Activated CD4-positive, alpha-beta memory T cell treated with anti-CD3 and anti-CD28 coated beads for 36 hours (primary cell): ENCODE data around the gene HPCAL1. TPM values are rescaled to one million over a fixed set of nuclear protein-coding genes. Genes with fewer than 3 reads are reported as not detected.
A peak's percentile ranks its signal among the peaks of the same experiment; 100 is the strongest.
"Not testable (repeated sequence)": the region's sequence is repeated elsewhere in the genome, so short reads cannot be mapped to it uniquely, and the experiment has no call there.

Experiments
- CTCF ChIA-PET: fragments of 350-600 bp; sonication (Branson Sonifier 250); formaldehyde crosslinking; loops from one replicate; lab custom pipeline; 2021; ENCODE audit warnings: antibody characterized with exemption, inconsistent platforms; lab: Charles Lee
- POLR2A ChIA-PET: fragments of 350-600 bp; sonication (Branson Sonifier 250); formaldehyde crosslinking; loops from one replicate; lab custom pipeline; 2021; ENCODE audit warnings: antibody characterized with exemption; lab: Charles Lee
- DNase-seq: peaks from one replicate; pipeline ENCODE4 v3.0.0-alpha.2; 2020
- H3K27ac Mint-ChIP-seq: one replicate; pipeline ENCODE4 v1.8.0; 2021; ENCODE audit warnings: mixed read lengths
- H3K27me3 Mint-ChIP-seq: one replicate; pipeline ENCODE4 v1.8.0; 2021; ENCODE audit warnings: mixed read lengths
- H3K36me3 Mint-ChIP-seq: one replicate; pipeline ENCODE4 v1.8.0; 2021; ENCODE audit warnings: mixed read lengths
- H3K4me1 Mint-ChIP-seq: one replicate; pipeline ENCODE4 v1.8.0; 2021; ENCODE audit warnings: low read depth, mixed read lengths
- H3K4me3 Mint-ChIP-seq: one replicate; pipeline ENCODE4 v1.8.0; 2021; ENCODE audit warnings: mild to moderate bottlenecking, mixed read lengths
- H3K9me3 Mint-ChIP-seq: one replicate; pipeline ENCODE4 v1.8.0; 2021; ENCODE audit warnings: mixed read lengths
- intact Hi-C: fragments of 100-400 bp; cut with micrococcal nuclease; formaldehyde crosslinking; loops from one replicate; pipeline ENCODE4 v1.15.1; 2023
- total RNA-seq, 2 experiments: library from RNA; stranded (reverse); gene quantifications; one replicate each; pipeline ENCODE4 v1.2.3, GENCODE V29; 2021

HPCAL1 gene
- total RNA-seq, 2 experiments from 2014 or later: 82.2 to 82.6 TPM

DNA sequence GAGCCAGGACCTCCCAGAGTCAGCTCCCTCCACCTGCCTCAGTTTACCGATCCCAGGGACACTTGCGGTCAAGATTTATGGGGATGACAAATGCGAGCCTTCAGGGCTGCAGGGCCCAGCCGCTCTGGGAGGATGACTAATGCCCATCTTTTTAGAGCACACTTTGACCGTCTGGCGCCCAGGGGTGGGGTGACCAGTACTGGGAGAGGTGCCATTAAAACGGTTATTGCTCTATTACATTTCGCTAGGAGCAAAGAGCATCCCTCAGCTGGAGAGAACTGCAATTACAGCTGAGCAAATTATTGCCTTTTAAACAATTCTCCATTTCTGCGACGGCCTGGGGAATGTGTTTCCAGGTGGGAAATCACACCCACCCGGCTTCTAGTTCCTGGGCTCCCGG lies 42.6 kb upstream of the HPCAL1 start:
- H3K4me1 Mint-ChIP-seq: no peaks in the 10 kb centered on the region
- intact Hi-C loops: no loop called here
- no peaks in the 10 kb centered on the region for H3K9me3 Mint-ChIP-seq
- H3K27ac Mint-ChIP-seq: no peak overlapping the region
- H3K4me3 Mint-ChIP-seq: no peak overlapping the region
- H3K36me3 Mint-ChIP-seq: no peaks in the 10 kb centered on the region
- ChIA-PET POLR2A (no interaction called here), CTCF (interaction anchor here (1.0 kb wide), 1 partner anchor 175 kb away, joined by 3 read pairs; no protein-coding TSS in a partner anchor)
- no peaks in the 10 kb centered on the region for H3K27me3 Mint-ChIP-seq
- DNase-seq: no peak

DNA sequence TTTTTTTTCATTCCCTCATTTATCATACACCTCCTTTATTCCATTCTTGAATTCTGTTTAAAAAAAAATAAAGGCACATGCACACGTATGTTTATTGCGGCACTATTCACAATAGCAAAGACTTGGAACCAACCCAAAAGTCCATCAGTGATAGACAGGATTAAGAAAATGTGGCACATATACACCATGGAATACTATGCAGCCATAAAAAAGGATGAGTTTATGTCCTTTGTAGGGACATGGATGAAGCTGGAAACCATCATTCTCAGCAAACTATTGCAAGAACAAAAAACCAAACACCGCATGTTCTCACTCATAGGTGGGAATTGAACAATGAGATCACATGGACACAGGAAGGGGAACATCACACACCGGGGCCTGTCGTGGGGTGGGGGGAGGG lies 39.2 kb upstream of the HPCAL1 start:
- H3K9me3 Mint-ChIP-seq, CTCF ChIA-PET, intact Hi-C loops, POLR2A ChIA-PET, H3K4me3 Mint-ChIP-seq, H3K27me3 Mint-ChIP-seq, DNase-seq, H3K36me3 Mint-ChIP-seq, H3K27ac Mint-ChIP-seq, H3K4me1 Mint-ChIP-seq: not testable (repeated sequence)

DNA sequence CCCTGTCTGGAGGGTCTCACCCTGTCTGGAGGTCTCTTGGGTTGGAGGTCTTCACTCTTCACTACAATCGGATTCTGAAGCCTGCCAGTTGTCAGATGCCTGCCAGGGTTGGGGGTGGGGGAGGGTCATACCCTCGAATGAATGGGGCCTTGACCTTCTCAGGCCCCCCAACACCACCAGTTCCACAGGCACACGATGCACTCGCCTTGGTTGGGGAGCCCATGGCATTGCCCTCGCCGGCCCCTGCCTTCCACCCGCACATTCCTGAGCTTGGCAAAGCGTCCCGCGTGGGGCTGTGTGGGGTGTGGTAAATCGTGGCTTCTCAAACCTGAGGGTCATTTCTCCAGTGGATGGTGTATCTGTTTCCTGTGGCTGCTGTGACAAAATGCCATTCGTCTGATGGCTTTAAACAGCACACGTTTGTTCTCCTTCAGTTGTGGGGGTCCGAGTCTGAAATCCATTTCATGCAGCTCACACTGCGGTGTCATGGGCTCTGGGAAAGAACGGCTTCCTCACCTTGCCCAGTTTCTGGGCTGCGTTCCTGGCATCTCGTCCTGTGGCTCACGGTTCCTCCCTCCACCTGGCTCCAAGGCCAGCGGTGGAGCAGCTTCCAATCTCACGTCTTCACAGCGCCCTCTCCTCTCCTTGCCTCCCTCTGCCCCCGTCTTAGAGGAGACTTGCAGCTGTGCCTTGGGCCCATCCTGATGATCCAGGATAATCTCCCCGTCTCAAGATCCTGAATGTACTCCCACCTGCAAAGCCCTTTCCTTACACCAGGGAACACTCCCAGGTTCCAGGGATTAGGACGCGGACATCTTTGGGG lies 38.0 kb upstream of the HPCAL1 start:
- Mint-ChIP-seq H3K36me3 (no peaks in the 10 kb centered on the region), H3K4me3 (no peak overlapping the region), H3K9me3 (no peaks in the 10 kb centered on the region), H3K27me3 (no peaks in the 10 kb centered on the region), H3K4me1 (no peaks in the 10 kb centered on the region), H3K27ac (no peak overlapping the region)
- DNase-seq: no peak
- intact Hi-C loops: no loop called here
- POLR2A ChIA-PET: no interaction called here
- CTCF ChIA-PET: no interaction called here

DNA sequence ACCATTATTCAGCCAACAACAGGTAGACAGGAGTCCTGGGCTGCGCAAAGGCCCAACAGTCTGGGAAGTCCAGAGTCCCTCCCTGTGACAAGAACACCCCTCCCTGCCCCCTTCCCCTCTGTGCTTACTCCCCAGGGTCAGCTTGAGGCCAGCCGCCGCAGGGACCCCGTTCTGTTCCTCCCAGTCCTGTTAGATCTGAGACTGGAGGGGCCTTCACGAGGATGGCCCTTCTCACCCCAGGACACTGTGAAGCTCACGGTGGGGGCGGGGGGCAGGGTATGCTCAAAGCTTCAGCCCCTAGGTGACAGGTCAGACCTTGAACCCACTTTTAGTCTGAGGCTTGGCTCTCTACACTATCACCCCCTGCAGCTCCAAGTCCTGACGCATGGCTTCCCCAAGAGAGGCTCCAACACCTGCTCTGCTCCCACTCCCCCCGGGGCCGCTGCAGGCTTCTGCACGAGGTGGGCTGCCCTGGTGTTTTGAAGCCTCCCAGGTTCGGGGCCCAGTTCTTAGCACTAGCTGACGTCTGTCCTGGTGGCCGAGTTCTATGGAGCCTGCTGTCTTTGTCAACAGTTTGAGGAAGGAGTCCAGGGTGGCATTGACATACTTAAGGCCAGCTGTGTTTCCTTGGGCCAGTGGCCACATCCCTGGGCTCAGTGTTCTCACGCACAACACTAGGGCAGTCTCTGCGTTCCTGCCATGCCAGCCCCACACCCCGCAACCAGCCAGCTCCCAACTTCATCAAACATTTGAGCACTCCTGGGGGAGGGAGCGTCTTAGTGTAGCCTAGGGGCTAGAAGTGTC lies 37.2 kb upstream of the HPCAL1 start:
- CTCF ChIA-PET: no interaction called here
- Mint-ChIP-seq H3K9me3 (no peaks in the 10 kb centered on the region), H3K27ac (no peak overlapping the region), H3K27me3 (no peaks in the 10 kb centered on the region), H3K36me3 (no peaks in the 10 kb centered on the region), H3K4me3 (no peak overlapping the region), H3K4me1 (peaks cover 2% of the 10 kb centered on the region)
- no peak for DNase-seq
- intact Hi-C loops: no loop called here
- POLR2A ChIA-PET: no interaction called here

DNA sequence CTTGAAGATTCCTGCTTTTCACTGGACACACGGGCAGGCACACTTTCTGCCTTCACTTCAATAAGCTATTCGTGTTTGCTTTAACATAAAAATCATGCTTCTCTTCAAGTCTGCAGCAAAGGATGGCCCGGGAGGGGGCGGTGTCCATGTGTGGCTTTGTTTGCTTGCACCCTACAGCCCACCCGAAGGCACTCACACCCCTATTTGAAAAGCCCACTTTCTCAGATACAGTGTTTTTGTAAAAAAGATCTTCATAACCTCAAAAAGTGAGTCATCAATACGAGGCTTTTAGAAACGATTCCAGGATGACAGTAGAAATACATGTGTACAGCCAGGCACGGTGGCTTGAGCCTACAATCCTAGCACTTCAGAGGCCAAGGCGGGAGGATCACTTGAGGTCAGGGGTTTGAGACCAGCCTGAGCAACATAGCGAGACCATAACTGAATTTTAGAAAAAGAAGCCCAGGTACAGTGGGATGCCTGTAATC lies 36.5 kb upstream of the HPCAL1 start:
- Mint-ChIP-seq H3K27ac (no peak overlapping the region), H3K27me3 (no peaks in the 10 kb centered on the region), H3K9me3 (no peaks in the 10 kb centered on the region), H3K36me3 (no peaks in the 10 kb centered on the region), H3K4me1 (peaks cover 9% of the 10 kb centered on the region), H3K4me3 (no peak overlapping the region)
- intact Hi-C loops: no loop called here
- POLR2A ChIA-PET: no interaction called here
- CTCF ChIA-PET: no interaction called here
- DNase-seq: no peak

DNA sequence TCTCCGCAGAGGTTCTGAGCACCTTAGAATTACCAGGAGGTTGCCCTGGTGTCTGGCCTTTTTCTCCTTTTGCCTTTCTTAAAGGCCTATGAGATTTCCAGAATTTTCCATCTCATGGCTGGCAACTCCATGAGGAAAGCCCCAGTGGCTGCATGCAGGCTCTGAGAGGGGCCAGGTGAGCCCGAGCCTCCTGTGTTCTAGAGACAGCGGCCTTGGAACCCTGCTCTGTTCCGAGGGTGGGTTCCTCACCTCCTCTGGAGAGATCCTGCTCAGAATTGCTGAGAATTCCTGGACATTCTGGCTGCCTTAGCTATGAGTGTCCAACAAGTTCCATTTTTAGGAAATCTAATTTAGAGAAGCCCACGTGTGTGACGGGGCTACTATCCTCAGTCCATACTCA lies 35.7 kb upstream of the HPCAL1 start:
- POLR2A ChIA-PET: no interaction called here
- Mint-ChIP-seq H3K9me3 (no peaks in the 10 kb centered on the region), H3K36me3 (no peaks in the 10 kb centered on the region), H3K4me1 (peaks cover 10% of the 10 kb centered on the region), H3K27me3 (no peaks in the 10 kb centered on the region), H3K27ac (no peak overlapping the region), H3K4me3 (no peak overlapping the region)
- CTCF ChIA-PET: no interaction called here
- DNase-seq: no peak
- intact Hi-C loops: no loop called here

DNA sequence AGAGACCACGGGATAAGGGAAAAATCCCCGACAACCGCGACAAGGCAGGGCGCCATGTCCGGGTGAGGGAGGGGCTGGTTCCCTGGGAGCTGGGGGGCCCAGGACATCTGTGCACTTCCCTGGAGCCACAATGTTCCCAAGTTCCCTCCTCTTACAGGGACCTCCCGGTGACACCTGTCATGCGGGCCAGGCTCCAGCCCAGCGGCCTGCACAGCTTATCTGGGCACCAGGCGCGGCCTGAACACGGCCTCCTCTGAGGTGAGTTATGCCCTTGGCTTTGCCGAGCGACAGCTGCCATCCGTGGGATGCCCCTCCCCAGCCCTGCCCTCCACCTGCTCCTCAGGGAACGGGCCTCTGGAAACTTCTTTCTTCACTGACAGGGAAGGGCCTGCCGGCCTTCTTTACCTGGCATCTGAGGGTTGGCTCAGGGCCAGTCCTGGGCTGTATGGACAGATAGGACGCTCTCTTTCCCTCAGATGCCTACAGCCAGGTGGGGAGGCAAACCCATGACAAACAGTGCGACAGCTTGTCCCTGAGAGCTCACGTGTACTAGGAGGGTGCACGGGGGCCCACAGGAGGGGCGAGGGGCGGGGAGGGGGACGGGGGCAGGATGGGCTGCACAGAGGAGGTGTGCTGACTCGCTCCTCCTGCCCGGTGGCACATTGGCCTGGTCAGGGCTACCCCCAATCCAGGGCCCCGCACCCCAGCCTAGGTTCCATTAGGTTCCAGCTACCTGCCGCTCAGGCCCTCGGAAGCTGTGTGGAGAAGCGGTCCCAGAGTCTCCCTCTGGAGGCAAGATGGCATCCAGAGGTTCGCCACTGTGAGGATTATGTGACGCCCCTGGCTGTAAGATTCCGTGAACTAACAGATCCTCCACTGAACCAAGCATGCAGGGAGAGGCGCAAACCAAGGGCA lies 34.9 kb upstream of the HPCAL1 start:
- Mint-ChIP-seq H3K36me3 (no peaks in the 10 kb centered on the region), H3K27me3 (no peaks in the 10 kb centered on the region), H3K27ac (no peak overlapping the region), H3K4me1 (peaks cover 10% of the 10 kb centered on the region), H3K9me3 (no peaks in the 10 kb centered on the region), H3K4me3 (no peak overlapping the region)
- DNase-seq: no peak
- intact Hi-C loops: no loop called here
- ChIA-PET CTCF (no interaction called here), POLR2A (no interaction called here)

DNA sequence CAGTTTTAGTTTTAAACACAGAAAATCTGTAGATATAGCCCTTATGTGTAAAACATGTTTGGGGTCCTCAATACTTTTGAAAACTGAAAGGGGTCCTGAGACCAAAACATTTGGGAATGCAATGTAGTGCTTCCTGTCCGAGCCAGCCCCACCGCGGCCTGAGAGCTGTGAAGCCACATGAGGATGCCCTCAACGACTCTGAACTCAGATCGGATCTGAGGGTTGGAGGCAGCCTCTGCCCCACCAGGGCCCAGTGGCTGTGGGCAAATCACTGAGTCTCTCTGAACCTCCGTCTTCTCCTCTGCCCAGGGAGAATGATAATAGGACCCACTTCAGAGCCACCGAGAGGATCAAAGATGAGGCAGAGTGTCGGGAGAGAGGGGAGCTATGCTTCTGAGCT lies 33.4 kb upstream of the HPCAL1 start:
- Mint-ChIP-seq H3K27ac (no peak overlapping the region), H3K4me1 (peaks cover 10% of the 10 kb centered on the region), H3K27me3 (no peaks in the 10 kb centered on the region), H3K4me3 (no peak overlapping the region), H3K36me3 (no peaks in the 10 kb centered on the region), H3K9me3 (no peaks in the 10 kb centered on the region)
- DNase-seq: no peak
- intact Hi-C loops: no loop called here
- POLR2A ChIA-PET: no interaction called here
- CTCF ChIA-PET: interaction anchor here (1.0 to 2.9 kb wide), 2 partner anchors 140 to 166 kb away, joined by 3 to 37 read pairs; no protein-coding TSS in a partner anchor

DNA sequence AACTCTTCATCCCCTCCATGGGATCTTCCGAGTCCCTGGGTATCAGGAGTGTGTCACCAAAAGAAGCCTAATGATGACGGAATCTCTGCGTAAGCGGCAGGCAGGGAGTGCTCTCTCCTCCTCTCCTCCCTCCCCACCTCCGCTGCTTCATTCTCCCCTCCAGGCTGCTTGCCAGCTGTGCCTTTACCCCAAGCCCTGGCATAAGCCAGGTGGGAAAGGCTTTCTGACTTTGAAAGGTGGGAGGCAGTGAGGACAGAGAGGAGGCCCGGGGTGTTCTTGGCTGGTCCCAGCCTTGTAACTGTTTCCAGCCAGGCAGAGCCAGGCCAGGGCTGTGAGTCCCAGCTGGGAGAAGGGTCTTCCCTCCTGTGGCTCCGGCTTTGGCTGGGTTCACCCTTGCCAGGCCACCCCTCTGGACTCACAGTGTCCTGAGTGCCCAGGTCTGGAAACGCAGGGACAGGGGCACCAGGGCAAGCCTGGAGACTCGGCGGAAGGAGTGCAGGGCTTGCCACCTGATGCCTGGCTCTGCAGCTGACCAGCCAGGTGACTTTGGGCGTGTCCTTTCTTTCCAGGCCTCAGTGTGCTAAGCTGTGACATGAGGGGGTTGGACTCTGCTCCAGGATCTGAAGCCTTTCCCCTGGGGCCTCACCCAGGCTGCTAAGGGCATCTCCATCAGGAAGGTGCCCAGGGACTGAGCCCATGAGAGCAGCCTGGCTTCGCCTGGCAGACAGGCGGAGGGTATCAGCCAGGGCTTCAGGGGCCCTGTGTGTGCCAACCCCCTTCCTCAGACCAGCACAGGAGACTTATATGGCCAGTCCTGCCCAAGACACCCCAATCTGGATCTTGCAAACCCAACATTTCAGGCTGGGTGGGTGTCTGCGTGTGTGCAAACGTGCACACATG lies 32.7 kb upstream of the HPCAL1 start:
- Mint-ChIP-seq H3K36me3 (no peaks in the 10 kb centered on the region), H3K27ac (no peak overlapping the region)
- CTCF ChIA-PET: interaction anchor here (0.6 to 2.9 kb wide), 4 partner anchors 140 to 1917 kb away, joined by 3 to 37 read pairs (median 4); no protein-coding TSS in a partner anchor

DNA sequence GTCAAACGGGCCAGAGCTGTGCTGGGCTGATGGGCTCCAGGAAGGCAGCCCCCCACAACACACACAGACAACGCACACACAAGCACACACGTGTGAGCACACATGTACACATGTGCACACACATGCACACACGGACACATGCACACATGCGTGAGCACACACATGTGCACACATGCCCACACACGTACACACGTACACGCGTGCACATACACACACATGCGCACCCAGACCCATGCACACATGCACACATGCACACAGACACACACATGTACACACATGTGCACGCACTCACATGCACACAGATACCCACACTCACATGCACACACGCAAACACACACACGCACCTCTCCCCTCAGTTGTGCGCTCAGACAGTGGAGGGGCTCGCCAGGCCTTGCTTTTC lies 31.2 kb upstream of the HPCAL1 start:
- intact Hi-C loops: loop anchor here (5.0 kb wide), 1 partner anchor 61 kb away; no protein-coding TSS in a partner anchor
- Mint-ChIP-seq H3K4me1 (peaks cover 10% of the 10 kb centered on the region), H3K36me3 (no peaks in the 10 kb centered on the region), H3K9me3 (no peaks in the 10 kb centered on the region), H3K27ac (peak overlapping the region; percentile 19), H3K4me3 (no peak overlapping the region), H3K27me3 (no peaks in the 10 kb centered on the region)
- ChIA-PET POLR2A (no interaction called here), CTCF (interaction anchor here (0.9 to 2.9 kb wide), 3 partner anchors 138 to 163 kb away, joined by 4 to 37 read pairs (median 6); no protein-coding TSS in a partner anchor)
- peak; percentile 7 for DNase-seq

More for the DNA sequence above, 32.7 kb upstream of the HPCAL1 start:
- H3K4me3 Mint-ChIP-seq: no peak overlapping the region
- no peak for DNase-seq
- no peaks in the 10 kb centered on the region for H3K27me3 Mint-ChIP-seq
- POLR2A ChIA-PET: no interaction called here
- H3K9me3 Mint-ChIP-seq: no peaks in the 10 kb centered on the region
- intact Hi-C loops: loop anchor here (1.0 to 5.0 kb wide), 3 partner anchors 62 to 165 kb away; no protein-coding TSS in a partner anchor
- H3K4me1 Mint-ChIP-seq: peaks cover 10% of the 10 kb centered on the region

DNA sequence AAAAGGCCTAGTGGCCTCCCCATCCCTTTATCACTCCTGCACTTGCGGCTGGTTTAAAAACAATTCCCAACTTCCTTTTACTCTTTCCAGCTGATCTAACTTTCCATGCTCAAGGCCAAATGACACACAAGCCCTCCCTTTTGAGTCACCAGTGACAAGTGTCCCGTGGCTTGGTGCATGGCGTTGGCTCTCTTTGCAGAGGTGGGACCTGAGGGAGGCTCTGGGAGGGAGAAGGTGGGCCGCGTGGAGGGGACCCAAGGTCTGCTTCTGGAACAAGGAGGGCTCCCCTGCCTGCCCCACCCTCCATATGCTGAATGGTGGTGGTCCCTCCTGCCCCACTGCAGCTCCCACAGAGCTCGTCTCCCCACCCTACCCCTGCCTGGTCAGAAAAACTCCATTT lies 30.8 kb upstream of the HPCAL1 start:
- peaks cover 10% of the 10 kb centered on the region for H3K4me1 Mint-ChIP-seq
- H3K9me3 Mint-ChIP-seq: no peaks in the 10 kb centered on the region
- H3K27me3 Mint-ChIP-seq: no peaks in the 10 kb centered on the region
- no peak for DNase-seq
- ChIA-PET POLR2A (no interaction called here), CTCF (interaction anchor here (0.9 kb wide), 1 partner anchor 163 kb away, joined by 4 read pairs; no protein-coding TSS in a partner anchor)
- intact Hi-C loops: loop anchor here (5.0 kb wide), 1 partner anchor 60 kb away; no protein-coding TSS in a partner anchor
- H3K36me3 Mint-ChIP-seq: no peaks in the 10 kb centered on the region
- no peak overlapping the region for H3K27ac Mint-ChIP-seq
- H3K4me3 Mint-ChIP-seq: no peak overlapping the region
